K562 (cell line): ENCODE data around the gene ROBO1. TPM values are rescaled to one million over a fixed set of nuclear protein-coding genes. Genes with fewer than 3 reads are reported as not detected.

Source experiments
- ATAC-seq: fragments of 200-7000 bp; cut with Tn5 transposase; 3 replicates; pipeline ENCODE4 v1.9.1; 2020; ENCODE audit warnings: moderate library complexity
- BruUV-seq: library from RNA; stranded (reverse); fragments of 400-500 nt; replicated peaks from 2 replicates; lab custom pipeline; 2021; lab: Mats Ljungman, UMichigan
- CTCF ChIA-PET: fragments of 300-600 bp; formaldehyde crosslinking; extraction: SDS; loops from one replicate; lab custom pipeline; 2021; ENCODE audit warnings: low intra/inter-chr PET ratio; lab: Yijun Ruan, JAX
- POLR2A ChIA-PET: fragments of 300-600, 350-650 bp; sonication (Branson Sonifier 250); formaldehyde crosslinking; extraction: SDS; loops from one replicate; lab custom pipeline; 2021; ENCODE audit warnings: antibody characterized with exemption, inconsistent platforms; lab: Yijun Ruan, JAX
- DNase-seq, 4 experiments: peaks; one replicate each; pipeline versions ENCODE4 v3.0.0 to v3.0.0-alpha.2; 2011 to 2018; ENCODE audit warnings: low spot score in 3 of 4, mixed read lengths in 3 of 4; ENCODE audit errors: extremely low read depth in 1 of 4
- FAIRE-seq: peaks from 2 replicates; lab custom pipeline; 2011; peaks lifted over from hg19 to GRCh38; lab: Jason Lieb, UNC
- H2AFZ ChIP-seq: 2 replicates; pipeline ENCODE4 v1.6.0; 2011; ENCODE audit warnings: low read depth, low read length, control low read depth, inconsistent platforms
- H3K27ac ChIP-seq: fragments of 200-600 bp; 3 replicates; pipeline ENCODE4 v1.8.0; 2011; ENCODE audit warnings: low read depth, mild to moderate bottlenecking, control low read depth, inconsistent platforms, low read length, moderate library complexity, mixed read lengths; ENCODE audit errors: extremely low read depth
- H3K27me3 ChIP-seq, 2 experiments: fragments of 300-600 bp in 1 of 2; 2 replicates in 1 of 2; 3 replicates in 1 of 2; pipeline versions ENCODE4 v1.6.0 to v1.8.0; 2011; ENCODE audit warnings: inconsistent platforms in 2 of 2, low read length in 2 of 2, mild to moderate bottlenecking in 1 of 2, mixed read lengths in 1 of 2, moderate library complexity in 1 of 2; ENCODE audit not compliant: control insufficient read depth in 2 of 2, insufficient read depth in 2 of 2
- H3K36me3 ChIP-seq: fragments of 300-600 bp; 3 replicates; pipeline ENCODE4 v1.8.0; 2011; ENCODE audit warnings: mild to moderate bottlenecking, low read length, inconsistent platforms; ENCODE audit not compliant: control insufficient read depth, insufficient read depth
- H3K4me1 ChIP-seq, 2 experiments: fragments of 200-600 bp in 1 of 2; replicated peaks in 1 of 2; 2 replicates in 1 of 2; 3 replicates in 1 of 2; pipeline versions ENCODE4 v1.5.1 to v1.8.0; 2011; ENCODE audit warnings: inconsistent platforms in 2 of 2, low read length in 2 of 2, mild to moderate bottlenecking in 1 of 2, mixed read lengths in 1 of 2, moderate library complexity in 1 of 2; ENCODE audit not compliant: control insufficient read depth in 2 of 2, insufficient read depth in 2 of 2
- H3K4me2 ChIP-seq: 2 replicates; pipeline ENCODE4 v1.6.1; 2011; ENCODE audit warnings: low read length, control low read depth, inconsistent platforms, mixed read lengths; ENCODE audit not compliant: insufficient read depth
- H3K4me3 ChIP-seq: fragments of 200-600 bp; sonication (generic), shearing (Covaris generic); 2 replicates; pipeline ENCODE4 v1.5.1; 2016; ENCODE audit warnings: control low read depth, inconsistent platforms
- H3K79me2 ChIP-seq: fragments of 200-600 bp; 3 replicates; pipeline ENCODE4 v1.8.0; 2011; ENCODE audit warnings: low read length, inconsistent platforms; ENCODE audit not compliant: control insufficient read depth, insufficient read depth
- H3K9ac ChIP-seq, 2 experiments: 2 replicates each; pipeline versions ENCODE4 v1.6.0 to v1.6.1; 2011; ENCODE audit warnings: low read depth in 2 of 2, low read length in 2 of 2, control low read depth in 1 of 2, inconsistent platforms in 1 of 2, mild to moderate bottlenecking in 1 of 2, mixed read lengths in 1 of 2; ENCODE audit not compliant: insufficient read depth in 1 of 2
- H3K9me1 ChIP-seq: one replicate; pipeline ENCODE4 v1.6.0; 2011; ENCODE audit warnings: inconsistent platforms, mild to moderate bottlenecking, low read length, moderate library complexity; ENCODE audit not compliant: control insufficient read depth, insufficient read depth
- H3K9me3 ChIP-seq: replicated peaks from 2 replicates; pipeline ENCODE4 v1.5.1; 2011; ENCODE audit warnings: low read depth, low read length, inconsistent platforms; ENCODE audit not compliant: control insufficient read depth, insufficient read depth
- H4K20me1 ChIP-seq: replicated peaks from 2 replicates; pipeline ENCODE4 v1.6.1; 2011; ENCODE audit warnings: low read length, inconsistent platforms, mixed read lengths; ENCODE audit not compliant: control insufficient read depth, insufficient read depth
- CREB1 ChIP-seq, 2 experiments: sonication (generic) in 1 of 2; formaldehyde crosslinking in 1 of 2; IDR thresholded peaks; 2 replicates each; pipeline versions ENCODE4 v1.6.1 to v1.8.0; 2012 to 2022; ENCODE audit warnings: inconsistent platforms in 1 of 2, mild to moderate bottlenecking in 1 of 2, missing genetic modification reagents in 1 of 2, moderate library complexity in 1 of 2
- KDM2B ChIP-seq: fragments of 250-450 bp; sonication (Bioruptor Pico); IDR thresholded peaks from 2 replicates; pipeline ENCODE4 v1.8.0; 2021; ENCODE audit warnings: mild to moderate bottlenecking, moderate library complexity
- SREBF1 ChIP-seq: fragments of 150-350 bp; IDR thresholded peaks from 2 replicates; pipeline ENCODE4 v1.6.1; 2014; ENCODE audit warnings: antibody characterized with exemption, low read depth, low read length, borderline replicate concordance
- TEAD2 ChIP-seq: fragments of 450-650 bp; IDR thresholded peaks from 2 replicates; pipeline ENCODE4 v1.6.1; 2016; ENCODE audit warnings: missing genetic modification characterization, control low read depth, missing compliant biosample characterization
- WGBS: fragments of 100-300 bp; shearing (Covaris generic); methylation state at CpG from one replicate; pipeline ENCODE4 v1.1.6; 2016; ENCODE audit warnings: low coverage, mixed read lengths; ENCODE audit not compliant: insufficient coverage; ENCODE audit errors: missing lambda C conversion rate; 5-methylcytosine and 5-hydroxymethylcytosine counted together
- in situ Hi-C: fragments of 300-500 bp; cut with MboI; formaldehyde crosslinking; loops from 4 replicates; pipeline ENCODE4 v1.15.0; 2018; ENCODE audit warnings: inconsistent platforms, mixed read lengths
- intact Hi-C: fragments of 100-400 bp; cut with micrococcal nuclease; formaldehyde crosslinking; loops from 2 replicates; pipeline ENCODE4 v1.14.2; 2022
- polyA plus RNA-seq, 8 experiments: library from polyadenylated mRNA; depleted of rRNA in 4 of 8; stranded (reverse) in 5 of 8; unstranded in 3 of 8; fragments of >200 nt; fragmentation: Nextera tagmentation in 2 of 8; fragmentation: Illumina TruSeq in 1 of 8; extraction: Ambion mirVana in 2 of 8; extraction: Trizol in 1 of 8; gene quantifications; 2 replicates each; pipeline versions ENCODE4 v1.2.1 to v1.2.3, GENCODE V29; 2011 to 2014; ENCODE audit warnings: inconsistent platforms in 1 of 8, missing spikeins in 1 of 8
- total RNA-seq, 7 experiments: library from RNA; depleted of rRNA in 6 of 7; stranded (reverse); fragments of >200 nt in 6 of 7; fragmentation: Illumina TruSeq in 2 of 7; extraction: Trizol in 2 of 7; gene quantifications; 2 replicates each; pipeline versions ENCODE4 v1.2.1 to v1.2.3, GENCODE V29; 2011 to 2021; ENCODE audit warnings: low replicate concordance in 1 of 7
- TF ChIP-seq, protein P1 (sequence below), 2 experiments: IDR thresholded peaks in 1 of 2; conservative IDR thresholded peaks in 1 of 2; 2 replicates each; pipeline ENCODE4 v1.6.1; 2016; ENCODE audit warnings: low read depth in 2 of 2, mild to moderate bottlenecking in 1 of 2, missing compliant biosample characterization in 1 of 2, missing genetic modification characterization in 1 of 2, moderate library complexity in 1 of 2
- TF ChIP-seq, protein P2 (sequence below): fragments of 250-450 bp; sonication (Bioruptor Pico); IDR thresholded peaks from 2 replicates; pipeline ENCODE4 v1.4.0; 2020
- TF ChIP-seq, protein P3 (sequence below), 2 experiments: fragments of 450-650 bp; formaldehyde crosslinking in 1 of 2; IDR thresholded peaks; 2 replicates each; pipeline versions ENCODE4 v1.4.0 to v1.6.1; 2014 to 2020; ENCODE audit warnings: mild to moderate bottlenecking in 2 of 2, borderline replicate concordance in 1 of 2, low read depth in 1 of 2

ROBO1 gene
- total and polyA plus RNA-seq, 9 of the 15 experiments (the other 6 are each of a cell fraction or from before 2014, with no cell fraction given): 0.01 to 0.53 (median 0.17) TPM; not detected in 5

DNA sequence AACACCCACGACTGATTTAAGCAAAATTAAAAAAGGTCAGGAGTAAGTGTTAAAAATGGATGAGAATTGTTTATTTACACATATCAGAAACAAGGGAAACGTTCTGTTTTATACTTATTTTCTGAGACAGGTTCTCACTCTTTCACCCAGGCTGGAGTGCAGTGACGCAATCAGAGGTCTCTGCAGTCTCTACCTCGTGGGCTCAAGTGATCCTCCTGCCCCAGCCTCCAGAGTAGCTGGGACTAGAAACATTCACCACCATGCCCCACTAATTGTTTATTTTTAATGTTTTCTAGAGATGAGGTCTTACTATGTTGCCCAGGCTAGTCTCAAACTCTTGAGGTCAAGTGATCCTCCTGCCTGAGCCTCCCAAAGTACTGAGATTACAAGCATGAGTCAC is 1080.3 kb downstream of the ROBO1 start:
- Histone ChIP-seq H2AFZ (no peak overlapping the region), H3K4me1 (no peaks in the 10 kb centered on the region), H3K9ac (no peak overlapping the region), H3K4me2 (no peak overlapping the region), H3K79me2 (no peaks in the 10 kb centered on the region), H3K27me3 (no peaks in the 10 kb centered on the region), H3K9me1 (no peaks in the 10 kb centered on the region), H3K9me3 (no peaks in the 10 kb centered on the region), H3K4me3 (no peak overlapping the region), H3K36me3 (no peaks in the 10 kb centered on the region), H3K27ac (no peak overlapping the region), H4K20me1 (no peaks in the 10 kb centered on the region)
- DNase-seq: no peak
- WGBS: 0% methylated on average over 4 of the region's 4 CpGs
- POLR2A ChIA-PET: no interaction called here
- no peak for ATAC-seq
- TF ChIP-seq KDM2B: no peak
- TF ChIP-seq, protein P1, sequence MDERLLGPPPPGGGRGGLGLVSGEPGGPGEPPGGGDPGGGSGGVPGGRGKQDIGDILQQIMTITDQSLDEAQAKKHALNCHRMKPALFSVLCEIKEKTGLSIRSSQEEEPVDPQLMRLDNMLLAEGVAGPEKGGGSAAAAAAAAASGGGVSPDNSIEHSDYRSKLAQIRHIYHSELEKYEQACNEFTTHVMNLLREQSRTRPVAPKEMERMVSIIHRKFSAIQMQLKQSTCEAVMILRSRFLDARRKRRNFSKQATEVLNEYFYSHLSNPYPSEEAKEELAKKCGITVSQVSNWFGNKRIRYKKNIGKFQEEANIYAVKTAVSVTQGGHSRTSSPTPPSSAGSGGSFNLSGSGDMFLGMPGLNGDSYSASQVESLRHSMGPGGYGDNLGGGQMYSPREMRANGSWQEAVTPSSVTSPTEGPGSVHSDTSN (CRISPR knock-in tag; IDR thresholded peaks at IDR 0.05; ENCODE audit: low read depth): no peak
- TF ChIP-seq, protein P1 (tag; conservative IDR thresholded peaks at IDR 0.05; ENCODE audit: low read depth): no peak
- TF ChIP-seq, protein P2, sequence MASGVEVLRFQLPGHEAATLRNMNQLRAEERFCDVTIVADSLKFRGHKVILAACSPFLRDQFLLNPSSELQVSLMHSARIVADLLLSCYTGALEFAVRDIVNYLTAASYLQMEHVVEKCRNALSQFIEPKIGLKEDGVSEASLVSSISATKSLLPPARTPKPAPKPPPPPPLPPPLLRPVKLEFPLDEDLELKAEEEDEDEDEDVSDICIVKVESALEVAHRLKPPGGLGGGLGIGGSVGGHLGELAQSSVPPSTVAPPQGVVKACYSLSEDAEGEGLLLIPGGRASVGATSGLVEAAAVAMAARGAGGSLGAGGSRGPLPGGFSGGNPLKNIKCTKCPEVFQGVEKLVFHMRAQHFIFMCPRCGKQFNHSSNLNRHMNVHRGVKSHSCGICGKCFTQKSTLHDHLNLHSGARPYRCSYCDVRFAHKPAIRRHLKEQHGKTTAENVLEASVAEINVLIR (CRISPR knock-in tag): no peak
- TF ChIP-seq, protein P3, sequence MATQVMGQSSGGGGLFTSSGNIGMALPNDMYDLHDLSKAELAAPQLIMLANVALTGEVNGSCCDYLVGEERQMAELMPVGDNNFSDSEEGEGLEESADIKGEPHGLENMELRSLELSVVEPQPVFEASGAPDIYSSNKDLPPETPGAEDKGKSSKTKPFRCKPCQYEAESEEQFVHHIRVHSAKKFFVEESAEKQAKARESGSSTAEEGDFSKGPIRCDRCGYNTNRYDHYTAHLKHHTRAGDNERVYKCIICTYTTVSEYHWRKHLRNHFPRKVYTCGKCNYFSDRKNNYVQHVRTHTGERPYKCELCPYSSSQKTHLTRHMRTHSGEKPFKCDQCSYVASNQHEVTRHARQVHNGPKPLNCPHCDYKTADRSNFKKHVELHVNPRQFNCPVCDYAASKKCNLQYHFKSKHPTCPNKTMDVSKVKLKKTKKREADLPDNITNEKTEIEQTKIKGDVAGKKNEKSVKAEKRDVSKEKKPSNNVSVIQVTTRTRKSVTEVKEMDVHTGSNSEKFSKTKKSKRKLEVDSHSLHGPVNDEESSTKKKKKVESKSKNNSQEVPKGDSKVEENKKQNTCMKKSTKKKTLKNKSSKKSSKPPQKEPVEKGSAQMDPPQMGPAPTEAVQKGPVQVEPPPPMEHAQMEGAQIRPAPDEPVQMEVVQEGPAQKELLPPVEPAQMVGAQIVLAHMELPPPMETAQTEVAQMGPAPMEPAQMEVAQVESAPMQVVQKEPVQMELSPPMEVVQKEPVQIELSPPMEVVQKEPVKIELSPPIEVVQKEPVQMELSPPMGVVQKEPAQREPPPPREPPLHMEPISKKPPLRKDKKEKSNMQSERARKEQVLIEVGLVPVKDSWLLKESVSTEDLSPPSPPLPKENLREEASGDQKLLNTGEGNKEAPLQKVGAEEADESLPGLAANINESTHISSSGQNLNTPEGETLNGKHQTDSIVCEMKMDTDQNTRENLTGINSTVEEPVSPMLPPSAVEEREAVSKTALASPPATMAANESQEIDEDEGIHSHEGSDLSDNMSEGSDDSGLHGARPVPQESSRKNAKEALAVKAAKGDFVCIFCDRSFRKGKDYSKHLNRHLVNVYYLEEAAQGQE (IDR thresholded peaks at IDR 0.05; ENCODE audit: borderline replicate concordance): no peak
- TF ChIP-seq, protein P3 (CRISPR knock-in tag; IDR thresholded peaks at IDR 0.05; ENCODE audit: low read depth): no peak
- no peak for TF ChIP-seq SREBF1
- TF ChIP-seq TEAD2 (tag): no peak
- no peak for TF ChIP-seq CREB1 (IDR thresholded peaks at IDR 0.05)
- TF ChIP-seq CREB1 (CRISPR knock-in tag; IDR thresholded peaks at IDR 0.05): no peak
- no TSS peak for BruUV-seq
- no peak for FAIRE-seq
- in situ Hi-C loops: no loop called here
- intact Hi-C loops: no loop called here
- CTCF ChIA-PET: no interaction called here
